Karpas-422 (cell line): ENCODE measurements around the gene NOCT. TPM values are rescaled to one million over a fixed set of nuclear protein-coding genes. Genes with fewer than 3 reads are reported as not detected.
A peak's percentile ranks its signal among the peaks of the same experiment; 100 is the strongest.
"Not testable (repeated sequence)": the region's sequence is repeated elsewhere in the genome, so short reads cannot be mapped to it uniquely, and the experiment has no call there.

ENCODE experiments used
- DNase-seq: peaks from one replicate; pipeline ENCODE4 v3.0.0-alpha.2; 2015
- H2AFZ ChIP-seq: fragments of 200-600 bp; sonication (generic); 2 replicates; pipeline ENCODE4 v1.6.1; 2014; ENCODE audit warnings: antibody characterized with exemption, low read length, mixed read lengths
- H3K27ac ChIP-seq: fragments of 200-600 bp; sonication (generic); 2 replicates; pipeline ENCODE4 v1.5.1; 2014; ENCODE audit warnings: mild to moderate bottlenecking, low read length, moderate library complexity
- H3K27me3 ChIP-seq: fragments of 200-600 bp; sonication (generic); 2 replicates; pipeline ENCODE4 v1.6.1; 2014; ENCODE audit warnings: low read length, mixed read lengths
- H3K36me3 ChIP-seq: fragments of 200-600 bp; sonication (generic); 2 replicates; pipeline ENCODE4 v1.6.1; 2014; ENCODE audit warnings: low read length, mixed read lengths; ENCODE audit not compliant: insufficient read depth
- H3K4me1 ChIP-seq: fragments of 200-600 bp; sonication (generic); 2 replicates; pipeline ENCODE4 v1.6.1; 2014; ENCODE audit warnings: mild to moderate bottlenecking, low read length, mixed read lengths
- H3K4me2 ChIP-seq: fragments of 200-600 bp; sonication (generic); 2 replicates; pipeline ENCODE4 v1.6.1; 2014; ENCODE audit warnings: low read length, low read depth, mild to moderate bottlenecking; ENCODE audit not compliant: poor library complexity, severe bottlenecking
- H3K4me3 ChIP-seq: fragments of 200-600 bp; sonication (generic); 2 replicates; pipeline ENCODE4 v1.5.1; 2014; ENCODE audit warnings: mild to moderate bottlenecking, antibody characterized with exemption, low read length, mixed read lengths
- H3K79me2 ChIP-seq: fragments of 200-600 bp; sonication (generic); 2 replicates; pipeline ENCODE4 v1.6.1; 2014; ENCODE audit warnings: mild to moderate bottlenecking, low read length, mixed read lengths
- H3K9ac ChIP-seq: fragments of 200-600 bp; sonication (generic); 2 replicates; pipeline ENCODE4 v1.6.0; 2014; ENCODE audit warnings: low read length
- H3K9me2 ChIP-seq: fragments of 200-600 bp; sonication (generic), shearing (Covaris generic); replicated peaks from 2 replicates; pipeline ENCODE4 v1.6.0; 2014; ENCODE audit warnings: mild to moderate bottlenecking, low read length, moderate library complexity; ENCODE audit not compliant: insufficient read depth
- H3K9me3 ChIP-seq: fragments of 300-700, 200-600 bp; sonication (generic); 2 replicates; pipeline ENCODE4 v1.6.1; 2014; ENCODE audit warnings: low read length, mixed read lengths
- H4K20me1 ChIP-seq: fragments of 200-600 bp; sonication (generic); 2 replicates; pipeline ENCODE4 v1.6.1; 2014; ENCODE audit warnings: mild to moderate bottlenecking, antibody characterized with exemption, low read length, low read depth; ENCODE audit not compliant: insufficient read depth
- total RNA-seq: library from RNA; depleted of rRNA; stranded (reverse); fragments of >200 nt; shearing (Covaris generic); gene quantifications from 2 replicates; pipeline ENCODE4 v1.2.3, GENCODE V29; 2014; ENCODE audit warnings: low replicate concordance

Gene NOCT
- total RNA-seq, 1 experiment from 2014 or later, result 12.6 TPM

DNA sequence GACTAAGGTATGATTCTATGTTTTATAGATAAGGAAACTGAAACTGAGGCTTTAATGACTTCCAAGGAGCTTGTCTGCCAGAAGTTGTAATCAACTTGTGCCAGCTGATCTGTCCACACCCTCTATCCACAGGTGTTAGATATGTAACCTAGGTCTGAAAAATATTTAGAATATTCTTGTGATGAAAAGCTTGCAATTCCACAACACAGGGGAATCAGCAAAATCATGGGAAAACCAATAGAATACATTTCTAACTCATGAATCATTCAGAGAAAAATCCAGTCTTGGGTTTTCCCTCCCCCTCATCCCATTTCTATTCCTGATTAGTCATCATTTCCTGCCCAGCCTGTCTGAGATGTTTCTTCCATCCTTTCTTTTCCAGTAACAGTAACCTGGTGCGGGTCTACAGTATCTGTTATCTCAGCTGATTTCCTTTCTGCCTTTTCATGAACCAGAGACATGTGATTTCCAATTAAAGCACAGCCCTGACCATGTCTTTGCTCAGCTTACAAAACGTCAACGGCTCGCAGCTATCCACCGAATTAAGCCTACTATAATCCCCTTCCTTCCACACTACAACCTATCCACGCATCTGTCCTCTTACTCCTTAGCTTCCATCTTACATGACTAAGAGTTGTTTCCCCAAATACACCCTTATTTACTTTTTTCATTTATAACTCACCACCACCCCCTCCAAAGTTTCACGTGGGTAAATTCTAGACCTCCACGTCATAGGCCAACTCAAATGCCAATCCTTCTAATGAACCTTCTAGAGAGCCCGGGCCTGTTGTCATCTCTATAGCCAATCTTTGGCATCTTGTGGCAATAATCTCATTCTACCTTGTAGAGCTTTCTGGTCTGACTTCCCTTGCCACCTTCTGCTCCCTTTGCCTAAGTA lies 961 bp upstream of the NOCT start:
- peak overlapping the region; percentile 86 for H3K4me3 ChIP-seq
- no peaks in the 10 kb centered on the region for H3K9me3 ChIP-seq
- DNase-seq, result peak; percentile 70
- no peak overlapping the region for H3K27ac ChIP-seq
- no peaks in the 10 kb centered on the region for H3K36me3 ChIP-seq
- peaks cover 37% of the 10 kb centered on the region for H3K79me2 ChIP-seq
- peaks cover 44% of the 10 kb centered on the region for H3K4me1 ChIP-seq
- H3K9ac ChIP-seq, result peak overlapping the region; percentile 74
- peak overlapping the region; percentile 85 for H3K4me2 ChIP-seq
- H3K27me3 ChIP-seq, result no peaks in the 10 kb centered on the region; the same call in 1 of the 2 replicates
- no peaks in the 10 kb centered on the region for H3K9me2 ChIP-seq
- H4K20me1 ChIP-seq, result peaks cover 9% of the 10 kb centered on the region
- peak overlapping the region; percentile 98 for H2AFZ ChIP-seq

- H3K4me3 ChIP-seq, result peak overlapping the region; percentile 86
Measured at GRCh38 chr4:139015948-139016471, 429 bp downstream of the NOCT start.

GRCh38 chr4:139017861-139018260 lies 2.3 kb downstream of the NOCT start:
- peak overlapping the region; percentile 7 for H3K9ac ChIP-seq
- peak overlapping the region; percentile 85 for H3K4me2 ChIP-seq
- DNase-seq, result no peak
- no peaks in the 10 kb centered on the region for H3K9me3 ChIP-seq
- H3K4me1 ChIP-seq, result peaks cover 62% of the 10 kb centered on the region
- H4K20me1 ChIP-seq, result peaks cover 9% of the 10 kb centered on the region
- no peaks in the 10 kb centered on the region for H3K9me2 ChIP-seq
- H3K4me3 ChIP-seq, result peak overlapping the region; percentile 19
- H3K27me3 ChIP-seq, result no peaks in the 10 kb centered on the region; the same call in 1 of the 2 replicates
- H3K27ac ChIP-seq, result peak overlapping the region; percentile 10; the same call in 1 of the 2 replicates
- H3K79me2 ChIP-seq, result peaks cover 70% of the 10 kb centered on the region
- no peaks in the 10 kb centered on the region for H3K36me3 ChIP-seq
- H2AFZ ChIP-seq, result no peak overlapping the region

More at GRCh38 chr4:139015948-139016471, 429 bp downstream of the NOCT start:
- H3K4me2 ChIP-seq, result peak overlapping the region; percentile 85
- H3K9me3 ChIP-seq, result no peaks in the 10 kb centered on the region
- no peaks in the 10 kb centered on the region; the same call in 1 of the 2 replicates for H3K27me3 ChIP-seq
- peaks cover 56% of the 10 kb centered on the region for H3K4me1 ChIP-seq
- H3K9me2 ChIP-seq, result no peaks in the 10 kb centered on the region
- DNase-seq, result peak; percentile 84
- peak overlapping the region; percentile 74 for H3K9ac ChIP-seq
- H4K20me1 ChIP-seq, result peaks cover 9% of the 10 kb centered on the region
- peak overlapping the region; percentile 61 for H3K27ac ChIP-seq
- H3K79me2 ChIP-seq, result peaks cover 51% of the 10 kb centered on the region
- H3K36me3 ChIP-seq, result no peaks in the 10 kb centered on the region
- peak overlapping the region; percentile 98 for H2AFZ ChIP-seq

DNA sequence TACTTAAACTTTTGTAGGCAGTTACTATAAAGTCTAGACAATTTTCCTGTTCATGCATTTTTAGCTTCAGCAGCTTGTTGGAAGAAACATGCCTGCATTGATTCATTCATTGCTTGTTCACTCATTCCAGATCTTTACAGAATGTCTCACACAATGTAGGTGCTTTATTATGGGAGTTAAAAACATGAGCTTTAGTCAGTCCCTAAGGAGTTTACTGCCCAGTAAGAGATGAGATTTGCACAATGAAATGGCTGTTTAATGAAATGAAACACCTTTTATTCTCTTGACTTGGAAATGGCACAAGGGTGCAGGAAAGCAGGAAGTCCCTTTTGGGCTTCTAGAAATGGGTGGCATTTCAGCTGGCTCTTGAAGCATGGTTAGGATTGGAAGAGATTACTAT lies 2.9 kb downstream of the NOCT start:
- H3K27ac ChIP-seq, result peak overlapping the region; percentile 10
- no peak for DNase-seq
- peaks cover 76% of the 10 kb centered on the region for H3K79me2 ChIP-seq
- peak overlapping the region; percentile 85 for H3K4me2 ChIP-seq
- peaks cover 12% of the 10 kb centered on the region for H4K20me1 ChIP-seq
- no peaks in the 10 kb centered on the region for H3K9me2 ChIP-seq
- no peak overlapping the region for H2AFZ ChIP-seq
- H3K27me3 ChIP-seq, result no peaks in the 10 kb centered on the region; the same call in 1 of the 2 replicates
- peak overlapping the region; percentile 4; the same call in 1 of the 2 replicates for H3K9ac ChIP-seq
- no peaks in the 10 kb centered on the region for H3K36me3 ChIP-seq
- peaks cover 62% of the 10 kb centered on the region for H3K4me1 ChIP-seq
- peak overlapping the region; percentile 19; the same call in 1 of the 2 replicates for H3K4me3 ChIP-seq
- H3K9me3 ChIP-seq, result no peaks in the 10 kb centered on the region

- no peak for DNase-seq
- H3K4me1 ChIP-seq, result peaks cover 58% of the 10 kb centered on the region
- no peak overlapping the region for H3K9ac ChIP-seq
- peaks cover 83% of the 10 kb centered on the region for H3K79me2 ChIP-seq
- no peaks in the 10 kb centered on the region for H3K9me2 ChIP-seq
- H3K4me2 ChIP-seq, result peak overlapping the region; percentile 85
- H3K36me3 ChIP-seq, result no peaks in the 10 kb centered on the region
- H3K9me3 ChIP-seq, result no peaks in the 10 kb centered on the region
- peaks cover 15% of the 10 kb centered on the region for H4K20me1 ChIP-seq
- peak overlapping the region; percentile 10; the same call in 1 of the 2 replicates for H3K27ac ChIP-seq
- H2AFZ ChIP-seq, result no peak overlapping the region
- H3K4me3 ChIP-seq, result no peak overlapping the region
- H3K27me3 ChIP-seq, result no peaks in the 10 kb centered on the region; the same call in 1 of the 2 replicates
Measured at GRCh38 chr4:139018971-139019758, 3.6 kb downstream of the NOCT start.

GRCh38 chr4:139020384-139020783 lies 4.8 kb downstream of the NOCT start:
- DNase-seq, result no peak
- Histone ChIP-seq H3K79me2 (peaks cover 95% of the 10 kb centered on the region), H3K27ac (no peak overlapping the region), H3K36me3 (no peaks in the 10 kb centered on the region), H3K27me3 (no peaks in the 10 kb centered on the region), H3K4me2 (no peak overlapping the region), H4K20me1 (peaks cover 18% of the 10 kb centered on the region), H3K9me2 (no peaks in the 10 kb centered on the region), H3K9ac (no peak overlapping the region), H3K4me3 (no peak overlapping the region), H3K4me1 (peaks cover 46% of the 10 kb centered on the region), H3K9me3 (no peaks in the 10 kb centered on the region), H2AFZ (no peak overlapping the region)

DNA sequence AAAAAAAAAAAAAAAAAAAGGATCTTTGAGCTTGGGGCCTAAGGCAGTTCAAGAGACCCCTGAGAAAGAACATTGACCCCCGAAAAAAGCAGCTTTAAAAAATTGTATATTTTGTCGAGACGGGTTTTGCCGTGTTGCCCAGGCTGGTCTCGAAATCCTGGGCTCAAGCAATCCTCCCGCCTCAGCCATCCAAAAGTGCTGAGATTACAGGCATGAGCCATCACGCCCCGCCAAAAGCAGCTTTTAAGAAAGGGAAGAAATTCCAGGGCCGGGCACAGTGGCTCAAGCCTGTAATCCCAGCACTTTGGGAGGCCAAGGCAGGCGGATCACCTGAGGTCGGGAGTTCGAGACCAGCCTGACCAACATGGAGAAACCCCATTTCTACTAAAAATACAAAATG lies 5.5 kb downstream of the NOCT start:
- not testable (repeated sequence) for H3K9me2 ChIP-seq, H2AFZ ChIP-seq, H3K9me3 ChIP-seq, H3K27ac ChIP-seq, H3K27me3 ChIP-seq, DNase-seq, H3K9ac ChIP-seq, H3K4me3 ChIP-seq, H3K36me3 ChIP-seq, H3K4me2 ChIP-seq
- Histone ChIP-seq H4K20me1 (peaks cover 18% of the 10 kb centered on the region), H3K79me2 (peaks cover 100% of the 10 kb centered on the region), H3K4me1 (peaks cover 46% of the 10 kb centered on the region)
